ENCODE data around the gene C5orf46. TPM values are rescaled to one million over a fixed set of nuclear protein-coding genes. Genes with fewer than 3 reads are reported as not detected.

The C5orf46 gene
- total RNA-seq, 2 donors from 2014 or later: not detected

DNA sequence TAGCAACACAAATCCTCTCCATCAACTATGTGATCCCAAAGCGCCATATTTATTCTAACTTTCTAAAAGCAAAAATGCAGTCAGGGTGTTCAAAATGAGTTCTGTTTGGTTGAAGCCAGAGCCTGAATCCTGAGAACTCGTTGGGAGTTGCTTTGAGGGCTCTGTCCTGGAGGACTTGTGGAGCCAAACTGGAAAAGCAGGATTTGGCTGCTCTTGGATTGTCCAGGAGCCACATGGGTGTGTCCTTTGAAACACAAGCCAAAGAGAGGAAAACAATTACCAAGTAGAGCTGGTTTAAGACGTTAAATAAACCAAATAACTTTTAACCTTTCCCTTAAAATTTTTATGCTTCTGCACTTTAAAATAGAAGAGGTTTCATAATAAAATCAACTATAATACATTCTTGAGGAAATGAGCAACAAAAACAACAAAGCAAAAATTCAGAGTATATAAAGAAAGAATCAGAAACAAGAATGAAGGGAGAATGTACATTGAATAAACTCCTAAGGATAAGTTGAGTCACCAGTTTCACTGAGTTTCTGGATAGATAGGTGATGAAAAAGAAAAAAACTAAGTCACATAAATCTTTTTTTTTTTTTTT is 13.5 kb downstream of the C5orf46 start:
- Histone ChIP-seq H3K9ac (ENCODE audit: extremely low read depth, low read length, poor library complexity, severe bottlenecking) (no peak overlapping the region), H3K4me1 (ENCODE audit: control insufficient read depth, insufficient read depth, low read length) (no peaks in the 10 kb centered on the region), H3K27ac (ENCODE audit: low read depth, low read length) (no peak overlapping the region), H3K27me3 (ENCODE audit: control insufficient read depth, insufficient read depth, low read length, poor library complexity, severe bottlenecking) (no peaks in the 10 kb centered on the region), H3K9me3 (ENCODE audit: control insufficient read depth, low read length) (no peaks in the 10 kb centered on the region), H3K4me3 (ENCODE audit: low read length) (no peak overlapping the region), H3K36me3 (ENCODE audit: control insufficient read depth, insufficient read depth, low read length) (no peaks in the 10 kb centered on the region)
- 84 to 89% methylated on average over 2 to 3 of the region's 3 CpGs for WGBS, 2 experiments (ENCODE audit: insufficient coverage in 1 of 2, insufficient read length in 1 of 2)
- TF ChIP-seq, protein P1, sequence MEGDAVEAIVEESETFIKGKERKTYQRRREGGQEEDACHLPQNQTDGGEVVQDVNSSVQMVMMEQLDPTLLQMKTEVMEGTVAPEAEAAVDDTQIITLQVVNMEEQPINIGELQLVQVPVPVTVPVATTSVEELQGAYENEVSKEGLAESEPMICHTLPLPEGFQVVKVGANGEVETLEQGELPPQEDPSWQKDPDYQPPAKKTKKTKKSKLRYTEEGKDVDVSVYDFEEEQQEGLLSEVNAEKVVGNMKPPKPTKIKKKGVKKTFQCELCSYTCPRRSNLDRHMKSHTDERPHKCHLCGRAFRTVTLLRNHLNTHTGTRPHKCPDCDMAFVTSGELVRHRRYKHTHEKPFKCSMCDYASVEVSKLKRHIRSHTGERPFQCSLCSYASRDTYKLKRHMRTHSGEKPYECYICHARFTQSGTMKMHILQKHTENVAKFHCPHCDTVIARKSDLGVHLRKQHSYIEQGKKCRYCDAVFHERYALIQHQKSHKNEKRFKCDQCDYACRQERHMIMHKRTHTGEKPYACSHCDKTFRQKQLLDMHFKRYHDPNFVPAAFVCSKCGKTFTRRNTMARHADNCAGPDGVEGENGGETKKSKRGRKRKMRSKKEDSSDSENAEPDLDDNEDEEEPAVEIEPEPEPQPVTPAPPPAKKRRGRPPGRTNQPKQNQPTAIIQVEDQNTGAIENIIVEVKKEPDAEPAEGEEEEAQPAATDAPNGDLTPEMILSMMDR (conservative IDR thresholded peaks at IDR 0.05): no peak
- Mint-ChIP-seq H3K9me3 (no peaks in the 10 kb centered on the region), H3K36me3 (ENCODE audit: low read depth) (no peaks in the 10 kb centered on the region), H3K27me3 (ENCODE audit: insufficient read depth) (no peaks in the 10 kb centered on the region), H3K27ac (no peak overlapping the region), H3K4me1 (peaks cover 4% of the 10 kb centered on the region), H3K4me3 (no peak overlapping the region)
- DNase-seq: no peak

GRCh38 chr5:147887930-147888329 is 18.4 kb downstream of the C5orf46 start:
- no peaks in the 10 kb centered on the region for H3K36me3 ChIP-seq (ENCODE audit: control insufficient read depth, insufficient read depth, low read length)
- no peak overlapping the region for H3K9ac ChIP-seq (ENCODE audit: extremely low read depth, low read length, poor library complexity, severe bottlenecking)
- H3K27me3 ChIP-seq (ENCODE audit: control insufficient read depth, insufficient read depth, low read length, poor library complexity, severe bottlenecking): no peaks in the 10 kb centered on the region
- Mint-ChIP-seq H3K36me3 (ENCODE audit: low read depth) (no peaks in the 10 kb centered on the region), H3K4me1 (peaks cover 7% of the 10 kb centered on the region), H3K9me3 (no peaks in the 10 kb centered on the region), H3K27me3 (ENCODE audit: insufficient read depth) (no peaks in the 10 kb centered on the region), H3K27ac (no peak overlapping the region), H3K4me3 (no peak overlapping the region)
- TF ChIP-seq, protein P1 (conservative IDR thresholded peaks at IDR 0.05): no peak
- H3K9me3 ChIP-seq (ENCODE audit: control insufficient read depth, low read length): no peaks in the 10 kb centered on the region
- WGBS, 2 experiments (ENCODE audit: insufficient coverage in 1 of 2, insufficient read length in 1 of 2): 86 to 91% methylated on average over 2 of the region's 2 CpGs
- no peak for DNase-seq
- no peak overlapping the region for H3K27ac ChIP-seq (ENCODE audit: low read depth, low read length)
- H3K4me3 ChIP-seq (ENCODE audit: low read length): no peak overlapping the region
- H3K4me1 ChIP-seq (ENCODE audit: control insufficient read depth, insufficient read depth, low read length): no peaks in the 10 kb centered on the region

GRCh38 chr5:147887026-147887627 is 19.2 kb downstream of the C5orf46 start:
- DNase-seq: peak; percentile 63
- Mint-ChIP-seq H3K4me3 (no peak overlapping the region), H3K4me1 (peaks cover 7% of the 10 kb centered on the region), H3K27me3 (ENCODE audit: insufficient read depth) (no peaks in the 10 kb centered on the region), H3K36me3 (ENCODE audit: low read depth) (no peaks in the 10 kb centered on the region), H3K9me3 (no peaks in the 10 kb centered on the region), H3K27ac (no peak overlapping the region)
- no peaks in the 10 kb centered on the region for H3K9me3 ChIP-seq (ENCODE audit: control insufficient read depth, low read length)
- no peak overlapping the region for H3K9ac ChIP-seq (ENCODE audit: extremely low read depth, low read length, poor library complexity, severe bottlenecking)
- no peak overlapping the region for H3K27ac ChIP-seq (ENCODE audit: low read depth, low read length)
- no peaks in the 10 kb centered on the region for H3K4me1 ChIP-seq (ENCODE audit: control insufficient read depth, insufficient read depth, low read length)
- no peak overlapping the region for H3K4me3 ChIP-seq (ENCODE audit: low read length)
- WGBS, 2 experiments (ENCODE audit: insufficient coverage in 1 of 2, insufficient read length in 1 of 2): 29% methylated on average over 3 of the region's 3 CpGs; no CpG with 5 or more reads in 1 of the 2 experiments
- H3K27me3 ChIP-seq (ENCODE audit: control insufficient read depth, insufficient read depth, low read length, poor library complexity, severe bottlenecking): no peaks in the 10 kb centered on the region
- no peaks in the 10 kb centered on the region for H3K36me3 ChIP-seq (ENCODE audit: control insufficient read depth, insufficient read depth, low read length)
- TF ChIP-seq, protein P1 (conservative IDR thresholded peaks at IDR 0.05): peak; percentile 84
